HL-60 (cell line): ENCODE measurements around the gene SPINT2.

Source experiments
- DNase-seq, 2 experiments: peaks; one replicate each; pipeline ENCODE4 v3.0.0-alpha.2; 2010 to 2020; ENCODE audit warnings: low read depth in 1 of 2, low spot score in 1 of 2
- H3K27ac ChIP-seq: fragments of 250-450 bp; sonication (Bioruptor Pico); replicated peaks from 2 replicates; pipeline ENCODE4 v1.5.1; 2020; ENCODE audit warnings: mild to moderate bottlenecking, moderate library complexity
- H3K27me3 ChIP-seq: fragments of 250-450 bp; sonication (Bioruptor Pico); 2 replicates; pipeline ENCODE4 v1.5.1; 2021; ENCODE audit warnings: mild to moderate bottlenecking, moderate library complexity; ENCODE audit not compliant: insufficient read depth, poor library complexity, severe bottlenecking
- H3K4me3 ChIP-seq: replicated peaks from 2 replicates; pipeline ENCODE4 v1.5.1; 2011; ENCODE audit warnings: mild to moderate bottlenecking, control low read depth, low read length; ENCODE audit not compliant: insufficient read depth
- GABPA ChIP-seq: IDR thresholded peaks from 2 replicates; pipeline ENCODE4 v1.6.1; 2012; ENCODE audit warnings: low read depth
- POLR2AphosphoS5 ChIP-seq: IDR thresholded peaks from 2 replicates; pipeline ENCODE4 v1.6.1; 2012; ENCODE audit warnings: low read depth
- REST ChIP-seq: IDR thresholded peaks from 2 replicates; pipeline ENCODE4 v1.6.1; 2012; ENCODE audit warnings: low read depth; ENCODE audit not compliant: insufficient replicate concordance
- SPI1 ChIP-seq: IDR thresholded peaks from 2 replicates; pipeline ENCODE4 v1.6.1; 2012; ENCODE audit warnings: low read depth, mild to moderate bottlenecking, borderline replicate concordance
- TF ChIP-seq, protein P1 (sequence below): IDR thresholded peaks from one replicate; pipeline ENCODE4 v1.5.1; 2011; ENCODE audit warnings: low read length, control low read depth, inconsistent platforms; ENCODE audit not compliant: insufficient read depth

SPINT2 gene

GRCh38 chr19:38280030-38280921 is 15.9 kb downstream of the SPINT2 start:
- Histone ChIP-seq H3K27ac (no peak overlapping the region), H3K4me3 (no peak overlapping the region), H3K27me3 (peaks cover 10% of the 10 kb centered on the region)
- no peak for DNase-seq
- TF ChIP-seq POLR2AphosphoS5 (no peak), REST (no peak), GABPA (no peak), SPI1 (no peak)
- TF ChIP-seq, protein P1, sequence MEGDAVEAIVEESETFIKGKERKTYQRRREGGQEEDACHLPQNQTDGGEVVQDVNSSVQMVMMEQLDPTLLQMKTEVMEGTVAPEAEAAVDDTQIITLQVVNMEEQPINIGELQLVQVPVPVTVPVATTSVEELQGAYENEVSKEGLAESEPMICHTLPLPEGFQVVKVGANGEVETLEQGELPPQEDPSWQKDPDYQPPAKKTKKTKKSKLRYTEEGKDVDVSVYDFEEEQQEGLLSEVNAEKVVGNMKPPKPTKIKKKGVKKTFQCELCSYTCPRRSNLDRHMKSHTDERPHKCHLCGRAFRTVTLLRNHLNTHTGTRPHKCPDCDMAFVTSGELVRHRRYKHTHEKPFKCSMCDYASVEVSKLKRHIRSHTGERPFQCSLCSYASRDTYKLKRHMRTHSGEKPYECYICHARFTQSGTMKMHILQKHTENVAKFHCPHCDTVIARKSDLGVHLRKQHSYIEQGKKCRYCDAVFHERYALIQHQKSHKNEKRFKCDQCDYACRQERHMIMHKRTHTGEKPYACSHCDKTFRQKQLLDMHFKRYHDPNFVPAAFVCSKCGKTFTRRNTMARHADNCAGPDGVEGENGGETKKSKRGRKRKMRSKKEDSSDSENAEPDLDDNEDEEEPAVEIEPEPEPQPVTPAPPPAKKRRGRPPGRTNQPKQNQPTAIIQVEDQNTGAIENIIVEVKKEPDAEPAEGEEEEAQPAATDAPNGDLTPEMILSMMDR: no peak

- no peak overlapping the region for H3K27ac ChIP-seq
- peaks cover 16% of the 10 kb centered on the region for H3K27me3 ChIP-seq
- DNase-seq: no peak
- no peak overlapping the region for H3K4me3 ChIP-seq
- TF ChIP-seq REST (no peak), POLR2AphosphoS5 (no peak), SPI1 (no peak), GABPA (no peak)
- TF ChIP-seq, protein P1: no peak
These were observed 17.6 kb downstream of the SPINT2 start for GRCh38 chr19:38281811-38282566.

- no peak overlapping the region for H3K4me3 ChIP-seq
- H3K27me3 ChIP-seq: peaks cover 16% of the 10 kb centered on the region
- DNase-seq: no peak
- TF ChIP-seq, protein P1: no peak
- TF ChIP-seq REST: no peak
- no peak for TF ChIP-seq SPI1
- no peak for TF ChIP-seq POLR2AphosphoS5
- TF ChIP-seq GABPA: no peak
- no peak overlapping the region for H3K27ac ChIP-seq
These were observed 18.9 kb downstream of the SPINT2 start for GRCh38 chr19:38283271-38283670.
